ENCODE data around the gene FBXO36.

GRCh38 chr2:230012267-230012884 lies 90.1 kb downstream of the FBXO36 start:
- TF ChIP-seq SIN3A (IDR thresholded peaks at IDR 0.05; ENCODE audit: borderline replicate concordance, insufficient read depth, low read length) (no peak), POLR2AphosphoS5 (IDR thresholded peaks at IDR 0.05; ENCODE audit: low read depth, low read length) (no peak)

Measured in PFSK-1 (cell line).